DLD1 (cell line): ENCODE data around the gene KCNJ5.

ENCODE experiments used
- in situ Hi-C: cut with HindIII; loops from 2 replicates; pipeline ENCODE4 v1.10.0; 2017; ENCODE audit warnings: low sequenced_read_pairs

The KCNJ5 gene

GRCh38 chr11:128890543-128891368 is at the start of gene KCNJ5:
TSS of gene KCNJ5 (plus strand) at chr11:128891356. CDS start at chr11:128911274, 19,918 bp downstream.
- in situ Hi-C loops, result loop anchor here (5.0 to 25.0 kb wide), 2 partner anchors 47 to 472 kb away; no protein-coding TSS in a partner anchor

- in situ Hi-C loops, result no loop called here
These were observed 49.6 kb upstream of the KCNJ5 start for GRCh38 chr11:128841461-128842072.

GRCh38 chr11:128843198-128843785 is 47.9 kb upstream of the KCNJ5 start:
- in situ Hi-C loops, result no loop called here

- in situ Hi-C loops, result no loop called here
These were observed 45.8 kb upstream of the KCNJ5 start for GRCh38 chr11:128845334-128845780.

- in situ Hi-C loops, result no loop called here
These were observed 44.2 kb upstream of the KCNJ5 start for GRCh38 chr11:128846985-128847384.

GRCh38 chr11:128848815-128849455 is 42.2 kb upstream of the KCNJ5 start:
- in situ Hi-C loops, result no loop called here

GRCh38 chr11:128852327-128853023 is 38.7 kb upstream of the KCNJ5 start:
- in situ Hi-C loops, result no loop called here

- in situ Hi-C loops, result no loop called here
These were observed 37.6 kb upstream of the KCNJ5 start for GRCh38 chr11:128853559-128853958.

- in situ Hi-C loops, result no loop called here
These were observed 36.3 kb upstream of the KCNJ5 start for GRCh38 chr11:128854841-128855240.

- in situ Hi-C loops, result no loop called here
These were observed 34.9 kb upstream of the KCNJ5 start for GRCh38 chr11:128856241-128856640.

- in situ Hi-C loops, result no loop called here
These were observed 33.8 kb upstream of the KCNJ5 start for GRCh38 chr11:128857341-128857740.

GRCh38 chr11:128859563-128860441 is 31.4 kb upstream of the KCNJ5 start:
- in situ Hi-C loops, result no loop called here

- in situ Hi-C loops, result no loop called here
These were observed 30.4 kb upstream of the KCNJ5 start for GRCh38 chr11:128860571-128861361.

GRCh38 chr11:128862406-128862805 is 28.8 kb upstream of the KCNJ5 start:
- in situ Hi-C loops, result no loop called here

GRCh38 chr11:128862908-128863660 is 28.1 kb upstream of the KCNJ5 start:
- in situ Hi-C loops, result no loop called here

- in situ Hi-C loops, result no loop called here
These were observed 25.7 kb upstream of the KCNJ5 start for GRCh38 chr11:128865490-128865889.

- in situ Hi-C loops, result no loop called here
These were observed 23.9 kb upstream of the KCNJ5 start, which contains the start of gene KCNJ1 for GRCh38 chr11:128867277-128867676. TSS of gene KCNJ1 (minus strand) at chr11:128867296. CDS start at chr11:128840243, 27,053 bp downstream.
